ENCODE data around the gene HSPA8.
"Not testable (repeated sequence)": the region's sequence is repeated elsewhere in the genome, so short reads cannot be mapped to it uniquely, and the experiment has no call there.

HSPA8 gene

GRCh38 chr11:123061403-123062157, at the start of gene HSPA8:
Gene HSPA8 (minus strand): TSS chr11:123062136. CDS start chr11:123061324, 812 bp downstream.
- no peak for DNase-seq

- no peak for DNase-seq
These were observed 49.5 kb upstream of the HSPA8 start for GRCh38 chr11:123111465-123111864.

GRCh38 chr11:123110397-123110796, 48.5 kb upstream of the HSPA8 start:
- no peak for DNase-seq

GRCh38 chr11:123107945-123108495, 46.1 kb upstream of the HSPA8 start:
- no peak for DNase-seq

- DNase-seq = no peak
These were observed 42.8 kb upstream of the HSPA8 start for GRCh38 chr11:123104697-123105096.

- DNase-seq = no peak
These were observed 41.5 kb upstream of the HSPA8 start for GRCh38 chr11:123103326-123103980.

GRCh38 chr11:123100379-123101085, 38.6 kb upstream of the HSPA8 start:
- no peak for DNase-seq

- no peak for DNase-seq
These were observed 37.1 kb upstream of the HSPA8 start for GRCh38 chr11:123098990-123099389.

GRCh38 chr11:123093739-123094138, 31.8 kb upstream of the HSPA8 start:
- DNase-seq = no peak

- DNase-seq = no peak
These were observed 29.6 kb upstream of the HSPA8 start for GRCh38 chr11:123091506-123091905.

- DNase-seq = not testable (repeated sequence)
These were observed 28.2 kb upstream of the HSPA8 start for GRCh38 chr11:123090168-123090567.

- not testable (repeated sequence) for DNase-seq
These were observed 27.0 kb upstream of the HSPA8 start for GRCh38 chr11:123088896-123089295.

GRCh38 chr11:123087657-123088056, 25.7 kb upstream of the HSPA8 start:
- DNase-seq = not testable (repeated sequence)

GRCh38 chr11:123086305-123086704, 24.4 kb upstream of the HSPA8 start:
- no peak for DNase-seq

- DNase-seq = no peak
These were observed 23.6 kb upstream of the HSPA8 start for GRCh38 chr11:123085497-123085896.

- no peak for DNase-seq
These were observed 22.5 kb upstream of the HSPA8 start for GRCh38 chr11:123084454-123084853.

GRCh38 chr11:123083623-123084029, 21.7 kb upstream of the HSPA8 start:
- DNase-seq = peak; percentile 76

GRCh38 chr11:123082977-123083376, 21.0 kb upstream of the HSPA8 start:
- DNase-seq = no peak

- no peak for DNase-seq
These were observed 18.1 kb upstream of the HSPA8 start for GRCh38 chr11:123080015-123080414.

GRCh38 chr11:123076484-123076883, 14.5 kb upstream of the HSPA8 start:
- no peak for DNase-seq

GRCh38 chr11:123073343-123074057, 11.6 kb upstream of the HSPA8 start:
- DNase-seq = no peak

- DNase-seq = no peak
These were observed 10.8 kb upstream of the HSPA8 start for GRCh38 chr11:123072762-123073161.

- no peak for DNase-seq
These were observed 10.4 kb upstream of the HSPA8 start for GRCh38 chr11:123072332-123072761.
